GM23338 (cell line): Measurements from ENCODE around the gene BANP. TPM values are rescaled to one million over a fixed set of nuclear protein-coding genes. Genes with fewer than 3 reads are reported as not detected.

Experiments
- ATAC-seq: fragments of 200-7000 bp; cut with Tn5 transposase; 3 replicates; pipeline ENCODE4 v1.9.1; 2020
- DNase-seq: peaks from one replicate; pipeline ENCODE4 v3.0.0-alpha.2; 2015; ENCODE audit warnings: low spot score
- H2AFZ ChIP-seq: fragments of 200-600 bp; sonication (generic); 2 replicates; pipeline ENCODE4 v1.8.0; 2016; ENCODE audit warnings: antibody characterized with exemption, mild to moderate bottlenecking, moderate library complexity
- H3F3A ChIP-seq: fragments of 200-600 bp; sonication (generic); replicated peaks from 2 replicates; pipeline ENCODE4 v1.8.0; 2017; ENCODE audit warnings: antibody characterized with exemption, mixed run types, low read depth
- H3K27ac ChIP-seq: fragments of 200-600 bp; sonication (generic); 2 replicates; pipeline ENCODE4 v1.6.1; 2016; ENCODE audit warnings: low read depth
- H3K27me3 ChIP-seq: fragments of 200-600 bp; sonication (generic); 2 replicates; pipeline ENCODE4 v1.8.0; 2016; ENCODE audit warnings: mild to moderate bottlenecking, mixed run types, moderate library complexity; ENCODE audit not compliant: insufficient read depth
- H3K36me3 ChIP-seq: fragments of 200-600 bp; sonication (generic); 2 replicates; pipeline ENCODE4 v1.8.0; 2016; ENCODE audit warnings: mild to moderate bottlenecking; ENCODE audit not compliant: insufficient read depth
- H3K4me1 ChIP-seq: fragments of 200-600 bp; sonication (generic); 2 replicates; pipeline ENCODE4 v1.8.0; 2016; ENCODE audit warnings: mild to moderate bottlenecking, moderate library complexity; ENCODE audit not compliant: insufficient read depth
- H3K4me2 ChIP-seq: fragments of 200-600 bp; sonication (generic); 2 replicates; pipeline ENCODE4 v1.7.1; 2017; ENCODE audit warnings: mixed run types
- H3K4me3 ChIP-seq: fragments of 200-600 bp; sonication (generic); 2 replicates; pipeline ENCODE4 v1.6.1; 2016; ENCODE audit warnings: mixed run types
- H3K79me2 ChIP-seq: fragments of 200-600 bp; sonication (generic); replicated peaks from 2 replicates; pipeline ENCODE4 v1.8.0; 2017; ENCODE audit warnings: mild to moderate bottlenecking; ENCODE audit not compliant: insufficient read depth
- H3K9me2 ChIP-seq: fragments of 200-600 bp; sonication (generic); 2 replicates; pipeline ENCODE4 v1.8.0; 2017; ENCODE audit not compliant: insufficient read depth
- H4K20me1 ChIP-seq: fragments of 200-600 bp; sonication (generic); replicated peaks from 2 replicates; pipeline ENCODE4 v1.8.0; 2017; ENCODE audit warnings: mild to moderate bottlenecking; ENCODE audit not compliant: insufficient read depth
- H3K27ac Mint-ChIP-seq: 2 replicates; pipeline ENCODE4 v1.8.0; 2020; ENCODE audit warnings: inconsistent platforms, mild to moderate bottlenecking, moderate library complexity, mixed read lengths
- H3K27me3 Mint-ChIP-seq: 3 replicates; pipeline ENCODE4 v1.8.0; 2022; ENCODE audit warnings: low read depth, mild to moderate bottlenecking, moderate library complexity, mixed read lengths, inconsistent platforms; ENCODE audit not compliant: insufficient read depth, poor library complexity
- H3K36me3 Mint-ChIP-seq: 3 replicates; pipeline ENCODE4 v1.8.0; 2021; ENCODE audit warnings: low read depth, mild to moderate bottlenecking, inconsistent platforms, moderate library complexity, mixed read lengths
- H3K4me1 Mint-ChIP-seq: 3 replicates; pipeline ENCODE4 v1.8.0; 2020; ENCODE audit warnings: mild to moderate bottlenecking, inconsistent platforms, mixed read lengths
- H3K4me3 Mint-ChIP-seq: 3 replicates; pipeline ENCODE4 v1.8.0; 2021; ENCODE audit warnings: moderate library complexity, mild to moderate bottlenecking, inconsistent platforms, mixed read lengths
- H3K9me3 Mint-ChIP-seq: 3 replicates; pipeline ENCODE4 v1.8.0; 2020; ENCODE audit warnings: moderate library complexity, mild to moderate bottlenecking, inconsistent platforms, mixed read lengths
- CREB1 ChIP-seq: fragments of 250-450 bp; sonication (Bioruptor Pico); IDR thresholded peaks from 2 replicates; pipeline ENCODE4 v1.5.0; 2020; ENCODE audit warnings: low read depth, mild to moderate bottlenecking, moderate library complexity
- ETS1 ChIP-seq: IDR thresholded peaks from 2 replicates; pipeline ENCODE4 v1.6.1; 2016; ENCODE audit warnings: antibody characterized with exemption
- EZH2 ChIP-seq: fragments of 200-600 bp; sonication (generic); IDR thresholded peaks from one replicate; pipeline ENCODE4 v1.8.0; 2017; ENCODE audit warnings: antibody characterized with exemption, mild to moderate bottlenecking, low read depth; ENCODE audit not compliant: unreplicated experiment
- EZH2phosphoT487 ChIP-seq: fragments of 200-600 bp; sonication (generic); IDR thresholded peaks from one replicate; pipeline ENCODE4 v1.8.1; 2018; ENCODE audit warnings: antibody characterized with exemption; ENCODE audit not compliant: unreplicated experiment
- JUNB ChIP-seq: IDR thresholded peaks from one replicate; pipeline ENCODE4 v1.6.1; 2016; ENCODE audit warnings: antibody characterized with exemption; ENCODE audit not compliant: unreplicated experiment
- NANOG ChIP-seq: IDR thresholded peaks from 2 replicates; pipeline ENCODE4 v1.6.1; 2016; ENCODE audit warnings: antibody characterized with exemption, borderline replicate concordance
- POLR2AphosphoS5 ChIP-seq: IDR thresholded peaks from 2 replicates; pipeline ENCODE4 v1.6.1; 2016; ENCODE audit warnings: antibody characterized with exemption, low read depth
- REST ChIP-seq: IDR thresholded peaks from one replicate; pipeline ENCODE4 v1.6.1; 2018; ENCODE audit warnings: antibody characterized with exemption; ENCODE audit not compliant: unreplicated experiment
- STAT1 ChIP-seq: IDR thresholded peaks from one replicate; pipeline ENCODE4 v1.6.1; 2016; ENCODE audit warnings: antibody characterized with exemption; ENCODE audit not compliant: unreplicated experiment
- ZNF114 ChIP-seq: fragments of 250-450 bp; sonication (Bioruptor Pico); IDR thresholded peaks from 2 replicates; pipeline ENCODE4 v1.5.0; 2020; ENCODE audit warnings: mild to moderate bottlenecking, moderate library complexity
- ZNF331 ChIP-seq: fragments of 250-450 bp; sonication (Bioruptor Pico); IDR thresholded peaks from 2 replicates; pipeline ENCODE4 v1.5.0; 2020; ENCODE audit warnings: low read depth, mild to moderate bottlenecking, moderate library complexity
- polyA plus RNA-seq: library from polyadenylated mRNA; unstranded; fragments of >200 nt; fragmentation: Nextera tagmentation; extraction: Ambion mirVana; gene quantifications from 2 replicates; pipeline ENCODE4 v1.2.1, GENCODE V29; 2016
- total RNA-seq: library from RNA; depleted of rRNA; stranded (reverse); fragments of >200 nt; shearing (Covaris generic); gene quantifications from 2 replicates; pipeline ENCODE4 v1.2.3, GENCODE V29; 2014

BANP gene
- total and polyA plus RNA-seq, 2 experiments from 2014 or later: 22.3 to 48.0 TPM

GRCh38 chr16:88010343-88010967 is 59.2 kb downstream of the BANP start (continued):
- TF ChIP-seq JUNB: no peak
- no peak for TF ChIP-seq STAT1
- no peak for TF ChIP-seq REST
- TF ChIP-seq ZNF114 (CRISPR knock-in tag): no peak
- no peak for TF ChIP-seq ZNF331 (CRISPR knock-in tag)
- no peak for TF ChIP-seq POLR2AphosphoS5
- TF ChIP-seq EZH2phosphoT487: no peak
- TF ChIP-seq NANOG: no peak
- no peak for TF ChIP-seq ETS1
- TF ChIP-seq CREB1 (CRISPR knock-in tag): no peak
- TF ChIP-seq EZH2: no peak

DNA sequence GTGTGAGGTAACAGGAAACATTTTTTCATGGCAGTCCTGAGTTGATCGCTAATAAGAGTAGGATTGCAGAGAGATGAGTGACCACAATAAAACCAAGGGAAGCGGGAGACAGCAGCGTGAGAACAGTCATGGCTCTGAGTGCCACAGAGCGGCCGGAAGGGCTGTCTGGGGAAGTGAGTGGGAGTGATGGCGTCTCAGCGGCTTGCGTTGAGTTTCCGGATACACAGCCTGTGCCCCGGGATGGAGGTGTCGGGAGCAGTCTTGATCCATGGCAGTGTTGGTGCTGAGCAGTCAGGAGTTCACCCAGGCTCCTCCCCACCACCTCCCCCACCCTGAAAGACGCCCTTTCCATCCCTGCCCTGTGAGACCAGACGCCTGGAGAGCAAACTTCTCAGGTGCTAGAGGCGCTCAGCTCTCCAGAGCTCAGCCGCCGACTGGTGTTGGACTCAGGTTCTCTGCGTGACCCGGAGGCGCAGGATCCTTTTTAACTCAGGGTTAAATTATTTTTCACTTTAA is 59.8 kb downstream of the BANP start:
- peaks cover 62% of the 10 kb centered on the region for H3K36me3 Mint-ChIP-seq
- Histone ChIP-seq H3K79me2 (peaks cover 6% of the 10 kb centered on the region; the same call in 1 of the 2 replicates), H3K4me2 (no peak overlapping the region), H3K27ac (no peak overlapping the region), H4K20me1 (no peaks in the 10 kb centered on the region), H3K4me3 (no peak overlapping the region), H3K27me3 (no peaks in the 10 kb centered on the region), H3K4me1 (peaks cover 4% of the 10 kb centered on the region; the same call in 1 of the 2 replicates), H3F3A (peaks cover 10% of the 10 kb centered on the region; the same call in 1 of the 2 replicates), H3K9me2 (no peaks in the 10 kb centered on the region), H2AFZ (no peak overlapping the region), H3K36me3 (peaks cover 8% of the 10 kb centered on the region; the same call in 1 of the 2 replicates)
- peaks cover 11% of the 10 kb centered on the region for H3K27me3 Mint-ChIP-seq
- peak overlapping the region; percentile 55; the same call in 1 of the 2 replicates for H3K27ac Mint-ChIP-seq
- no peak for DNase-seq
- ATAC-seq: no peak
- H3K9me3 Mint-ChIP-seq: peaks cover 21% of the 10 kb centered on the region
- H3K4me1 Mint-ChIP-seq: peaks cover 25% of the 10 kb centered on the region
- no peak for TF ChIP-seq POLR2AphosphoS5
- H3K4me3 Mint-ChIP-seq: no peak overlapping the region
